ENCODE data around the gene DHTKD1. TPM values are rescaled to one million over a fixed set of nuclear protein-coding genes. Genes with fewer than 3 reads are reported as not detected.

DHTKD1 gene
- total RNA-seq, 2 experiments from 2014 or later = 53.1 to 71.4 TPM

GRCh38 chr10:12107781-12108180 lies 39.0 kb downstream of the DHTKD1 start:
- intact Hi-C loops (cut with micrococcal nuclease; ENCODE audit: unreplicated experiment) = no loop called here
- DNase-seq (ENCODE audit: low spot score) = no peak
- peaks cover 90% of the 10 kb centered on the region for H3K36me3 ChIP-seq (ENCODE audit: insufficient read depth, low read length)
- no peaks in the 10 kb centered on the region for H3K9me2 ChIP-seq (ENCODE audit: insufficient read depth, low read length)
- no peaks in the 10 kb centered on the region for H3K79me2 ChIP-seq (ENCODE audit: insufficient read depth, low read depth, low read length)
- no TSS peak for BruUV-seq (replicated peaks)
- TF ChIP-seq EZH2phosphoT487 (IDR thresholded peaks at IDR 0.05; ENCODE audit: borderline replicate concordance, low read depth, low read length) = no peak
- TF ChIP-seq, protein P1, sequence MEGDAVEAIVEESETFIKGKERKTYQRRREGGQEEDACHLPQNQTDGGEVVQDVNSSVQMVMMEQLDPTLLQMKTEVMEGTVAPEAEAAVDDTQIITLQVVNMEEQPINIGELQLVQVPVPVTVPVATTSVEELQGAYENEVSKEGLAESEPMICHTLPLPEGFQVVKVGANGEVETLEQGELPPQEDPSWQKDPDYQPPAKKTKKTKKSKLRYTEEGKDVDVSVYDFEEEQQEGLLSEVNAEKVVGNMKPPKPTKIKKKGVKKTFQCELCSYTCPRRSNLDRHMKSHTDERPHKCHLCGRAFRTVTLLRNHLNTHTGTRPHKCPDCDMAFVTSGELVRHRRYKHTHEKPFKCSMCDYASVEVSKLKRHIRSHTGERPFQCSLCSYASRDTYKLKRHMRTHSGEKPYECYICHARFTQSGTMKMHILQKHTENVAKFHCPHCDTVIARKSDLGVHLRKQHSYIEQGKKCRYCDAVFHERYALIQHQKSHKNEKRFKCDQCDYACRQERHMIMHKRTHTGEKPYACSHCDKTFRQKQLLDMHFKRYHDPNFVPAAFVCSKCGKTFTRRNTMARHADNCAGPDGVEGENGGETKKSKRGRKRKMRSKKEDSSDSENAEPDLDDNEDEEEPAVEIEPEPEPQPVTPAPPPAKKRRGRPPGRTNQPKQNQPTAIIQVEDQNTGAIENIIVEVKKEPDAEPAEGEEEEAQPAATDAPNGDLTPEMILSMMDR (conservative IDR thresholded peaks at IDR 0.05; ENCODE audit: low read length) = no peak
- H4K20me1 ChIP-seq (ENCODE audit: insufficient read depth, low read length) = no peaks in the 10 kb centered on the region
- H3K9me3 ChIP-seq (ENCODE audit: low read length) = no peaks in the 10 kb centered on the region
- no peaks in the 10 kb centered on the region for H3K4me1 ChIP-seq (ENCODE audit: insufficient read depth, low read length, poor library complexity, severe bottlenecking)
- H3K4me3 ChIP-seq (ENCODE audit: low read depth, low read length, poor library complexity, severe bottlenecking) = no peak overlapping the region
- H2AFZ ChIP-seq (ENCODE audit: low read length) = no peak overlapping the region
- no peak overlapping the region for H3K27ac ChIP-seq (ENCODE audit: low read depth, low read length, poor library complexity, severe bottlenecking)
- ChIA-PET POLR2A (interaction anchor here (0.6 kb wide), 2 partner anchors 17 to 38 kb away, joined by 7 read pairs; no protein-coding TSS in a partner anchor), CTCF (ENCODE audit: unreplicated experiment) (interaction anchor here (0.6 kb wide), 1 partner anchor 13 kb away, joined by 3 read pairs; no protein-coding TSS in a partner anchor)
- no peak overlapping the region for H3K4me2 ChIP-seq (ENCODE audit: low read length)

- Histone ChIP-seq H3K36me3 (ENCODE audit: insufficient read depth, low read length) (peaks cover 90% of the 10 kb centered on the region), H3K4me2 (ENCODE audit: low read length) (no peak overlapping the region), H3K9me2 (ENCODE audit: insufficient read depth, low read length) (no peaks in the 10 kb centered on the region), H2AFZ (ENCODE audit: low read length) (no peak overlapping the region), H3K4me1 (ENCODE audit: insufficient read depth, low read length, poor library complexity, severe bottlenecking) (no peaks in the 10 kb centered on the region), H3K79me2 (ENCODE audit: insufficient read depth, low read depth, low read length) (no peaks in the 10 kb centered on the region), H3K27ac (ENCODE audit: low read depth, low read length, poor library complexity, severe bottlenecking) (no peak overlapping the region), H3K4me3 (ENCODE audit: low read depth, low read length, poor library complexity, severe bottlenecking) (no peak overlapping the region), H4K20me1 (ENCODE audit: insufficient read depth, low read length) (no peaks in the 10 kb centered on the region), H3K9me3 (ENCODE audit: low read length) (no peaks in the 10 kb centered on the region)
- no peak for DNase-seq (ENCODE audit: low spot score)
- no peak for TF ChIP-seq EZH2phosphoT487 (IDR thresholded peaks at IDR 0.05; ENCODE audit: borderline replicate concordance, low read depth, low read length)
- ChIA-PET POLR2A (interaction anchor here (0.5 to 0.6 kb wide), 4 partner anchors 10 to 677 kb away, joined by 3 to 6 read pairs (median 4); no protein-coding TSS in a partner anchor), CTCF (ENCODE audit: unreplicated experiment) (no interaction called here)
- no TSS peak for BruUV-seq (replicated peaks)
- intact Hi-C loops (cut with micrococcal nuclease; ENCODE audit: unreplicated experiment) = no loop called here
These were observed 40.5 kb downstream of the DHTKD1 start for GRCh38 chr10:12109286-12109685.

GRCh38 chr10:12111528-12111927 lies 42.8 kb downstream of the DHTKD1 start:
- no peak overlapping the region for H3K4me2 ChIP-seq (ENCODE audit: low read length)
- H3K9me2 ChIP-seq (ENCODE audit: insufficient read depth, low read length) = no peaks in the 10 kb centered on the region
- H4K20me1 ChIP-seq (ENCODE audit: insufficient read depth, low read length) = no peaks in the 10 kb centered on the region
- H3K9me3 ChIP-seq (ENCODE audit: low read length) = no peaks in the 10 kb centered on the region
- no peaks in the 10 kb centered on the region for H3K79me2 ChIP-seq (ENCODE audit: insufficient read depth, low read depth, low read length)
- no peak overlapping the region for H2AFZ ChIP-seq (ENCODE audit: low read length)
- H3K27ac ChIP-seq (ENCODE audit: low read depth, low read length, poor library complexity, severe bottlenecking) = no peak overlapping the region
- ChIA-PET CTCF (ENCODE audit: unreplicated experiment) (no interaction called here), POLR2A (interaction anchor here (0.5 kb wide), 1 partner anchor 21 kb away, joined by 8 read pairs; no protein-coding TSS in a partner anchor)
- no peaks in the 10 kb centered on the region for H3K4me1 ChIP-seq (ENCODE audit: insufficient read depth, low read length, poor library complexity, severe bottlenecking)
- no TSS peak for BruUV-seq (replicated peaks)
- intact Hi-C loops (cut with micrococcal nuclease; ENCODE audit: unreplicated experiment) = no loop called here
- H3K36me3 ChIP-seq (ENCODE audit: insufficient read depth, low read length) = peaks cover 85% of the 10 kb centered on the region
- DNase-seq (ENCODE audit: low spot score) = no peak
- TF ChIP-seq, protein P1 (conservative IDR thresholded peaks at IDR 0.05; ENCODE audit: low read length) = no peak
- TF ChIP-seq EZH2phosphoT487 (IDR thresholded peaks at IDR 0.05; ENCODE audit: borderline replicate concordance, low read depth, low read length) = no peak
- no peak overlapping the region for H3K4me3 ChIP-seq (ENCODE audit: low read depth, low read length, poor library complexity, severe bottlenecking)

Data from OCI-LY7 (cell line).